Liver (tissue), 9 donors: ENCODE measurements around the gene LRRC70. TPM values are rescaled to one million over a fixed set of nuclear protein-coding genes. Genes with fewer than 3 reads are reported as not detected.

Experiments used
- DNase-seq: peaks from one replicate; pipeline ENCODE4 v3.0.0-alpha.2; 2017; ENCODE audit warnings: low spot score
- H3K27ac ChIP-seq, 2 donors: one replicate each; pipeline ENCODE4 v1.7.0; 2013; ENCODE audit warnings: inconsistent platforms in 2 of 2, low read length in 2 of 2, control low read depth in 1 of 2, low read depth in 1 of 2, mild to moderate bottlenecking in 1 of 2
- H3K27me3 ChIP-seq, 4 donors: one replicate each; pipeline versions ENCODE4 v1.6.1 to v1.7.0; 2013; ENCODE audit warnings: low read length in 3 of 4, inconsistent platforms in 1 of 4, mild to moderate bottlenecking in 1 of 4, moderate library complexity in 1 of 4; ENCODE audit not compliant: control insufficient read depth in 4 of 4, insufficient read depth in 4 of 4
- H3K36me3 ChIP-seq, 4 donors: one replicate each; pipeline versions ENCODE4 v1.6.1 to v1.7.0; 2013; ENCODE audit warnings: low read length in 3 of 4, mild to moderate bottlenecking in 3 of 4, low read depth in 1 of 4, moderate library complexity in 1 of 4; ENCODE audit not compliant: control insufficient read depth in 4 of 4, insufficient read depth in 3 of 4
- H3K4me1 ChIP-seq, 4 donors: one replicate each; pipeline versions ENCODE4 v1.6.1 to v1.7.0; 2013; ENCODE audit warnings: low read length in 3 of 4, mild to moderate bottlenecking in 3 of 4, moderate library complexity in 1 of 4; ENCODE audit not compliant: control insufficient read depth in 4 of 4, insufficient read depth in 4 of 4
- H3K4me3 ChIP-seq, 3 donors: one replicate each; pipeline versions ENCODE4 v1.6.1 to v1.7.0; 2013; ENCODE audit warnings: low read length in 3 of 3, control low read depth in 1 of 3, low read depth in 1 of 3, mild to moderate bottlenecking in 1 of 3
- H3K9ac ChIP-seq, 2 donors: one replicate each; pipeline ENCODE4 v1.7.0; 2013; ENCODE audit warnings: low read length in 2 of 2, mild to moderate bottlenecking in 2 of 2, moderate library complexity in 2 of 2, control low read depth in 1 of 2, low read depth in 1 of 2
- H3K9me3 ChIP-seq, 4 donors: one replicate each; pipeline versions ENCODE4 v1.6.1 to v1.7.0; 2013; ENCODE audit warnings: low read length in 3 of 4; ENCODE audit not compliant: control insufficient read depth in 4 of 4
- EGR1 ChIP-seq, 2 donors: IDR thresholded peaks; 2 replicates each; pipeline ENCODE4 v1.6.1; 2016 to 2018; ENCODE audit warnings: antibody characterized with exemption in 2 of 2, low read depth in 2 of 2
- FOXA1 ChIP-seq: IDR thresholded peaks from 2 replicates; pipeline ENCODE4 v1.6.1; 2016; ENCODE audit warnings: antibody characterized with exemption
- FOXA2 ChIP-seq: IDR thresholded peaks from 2 replicates; pipeline ENCODE4 v1.6.1; 2016; ENCODE audit warnings: antibody characterized with exemption
- GABPA ChIP-seq, 2 donors: IDR thresholded peaks in 1 of 2; conservative IDR thresholded peaks in 1 of 2; 2 replicates each; pipeline ENCODE4 v1.6.1; 2016; ENCODE audit warnings: antibody characterized with exemption in 2 of 2, mild to moderate bottlenecking in 1 of 2, moderate library complexity in 1 of 2
- HNF4A ChIP-seq, 2 donors: conservative IDR thresholded peaks; 2 replicates each; pipeline ENCODE4 v1.6.1; 2016; ENCODE audit warnings: antibody characterized with exemption in 2 of 2, mild to moderate bottlenecking in 2 of 2
- HNF4G ChIP-seq: IDR thresholded peaks from 2 replicates; pipeline ENCODE4 v1.6.1; 2016; ENCODE audit warnings: antibody characterized with exemption
- JUND ChIP-seq, 2 donors: IDR thresholded peaks; 2 replicates each; pipeline ENCODE4 v1.6.1; 2016; ENCODE audit warnings: antibody characterized with exemption in 2 of 2
- NR2F2 ChIP-seq: IDR thresholded peaks from 2 replicates; pipeline ENCODE4 v1.6.1; 2016; ENCODE audit warnings: antibody characterized with exemption
- RAD21 ChIP-seq, 2 donors: IDR thresholded peaks; 2 replicates each; pipeline ENCODE4 v1.6.1; 2016; ENCODE audit warnings: antibody characterized with exemption in 2 of 2, mild to moderate bottlenecking in 2 of 2
- RXRA ChIP-seq, 2 donors: IDR thresholded peaks; 2 replicates each; pipeline ENCODE4 v1.6.1; 2017 to 2018; ENCODE audit warnings: antibody characterized with exemption in 2 of 2, mild to moderate bottlenecking in 1 of 2
- SP1 ChIP-seq: IDR thresholded peaks from 2 replicates; pipeline ENCODE4 v1.6.1; 2018; ENCODE audit warnings: antibody characterized with exemption, mild to moderate bottlenecking
- TAF1 ChIP-seq: conservative IDR thresholded peaks from 2 replicates; pipeline ENCODE4 v1.6.1; 2016; ENCODE audit warnings: antibody characterized with exemption, mild to moderate bottlenecking
- WGBS: extraction: QIAGEN DNeasy Blood & Tissue Kit; methylation state at CpG from one replicate; pipeline ENCODE4 v1.1.7; 2013; 5-methylcytosine and 5-hydroxymethylcytosine counted together
- polyA plus RNA-seq, 2 donors: library from polyadenylated mRNA; stranded (reverse) in 1 of 2; unstranded in 1 of 2; fragments of 200-250 nt in 1 of 2; fragments of >200 nt in 1 of 2; fragmentation: Nextera tagmentation in 1 of 2; extraction: Ambion mirVana in 1 of 2; gene quantifications; one replicate each; pipeline versions ENCODE4 v1.2.1 to v1.2.3, GENCODE V29; 2013 to 2015
- total RNA-seq, 2 donors: library from RNA; depleted of rRNA; stranded (reverse); fragments of >200 nt; gene quantifications; one replicate each; pipeline ENCODE4 v1.2.3, GENCODE V29; 2014
- TF ChIP-seq, protein P1 (sequence below): IDR thresholded peaks from 2 replicates; pipeline ENCODE4 v1.6.1; 2016; ENCODE audit warnings: antibody characterized with exemption
- TF ChIP-seq, protein P2 (sequence below): IDR thresholded peaks from 2 replicates; pipeline ENCODE4 v1.6.1; 2016; ENCODE audit warnings: antibody characterized with exemption, mild to moderate bottlenecking
- TF ChIP-seq, protein P3 (sequence below): IDR thresholded peaks from 2 replicates; pipeline ENCODE4 v1.6.1; 2016; ENCODE audit warnings: antibody characterized with exemption
- TF ChIP-seq, protein P4 (sequence below): fragments of 150-350 bp; IDR thresholded peaks from 2 replicates; pipeline ENCODE4 v1.5.1; 2017; ENCODE audit warnings: improper control_type of control experiment, low read depth, low read length; ENCODE audit not compliant: missing input control
- donor health status: healthy.
- donor health status: healthy.
- donor health status: healthy.
- donor health status: healthy.
- donor health status: healthy.

LRRC70 gene
- total and polyA plus RNA-seq, 4 donors: 0.66 to 2.8 (median 1.7) TPM

DNA sequence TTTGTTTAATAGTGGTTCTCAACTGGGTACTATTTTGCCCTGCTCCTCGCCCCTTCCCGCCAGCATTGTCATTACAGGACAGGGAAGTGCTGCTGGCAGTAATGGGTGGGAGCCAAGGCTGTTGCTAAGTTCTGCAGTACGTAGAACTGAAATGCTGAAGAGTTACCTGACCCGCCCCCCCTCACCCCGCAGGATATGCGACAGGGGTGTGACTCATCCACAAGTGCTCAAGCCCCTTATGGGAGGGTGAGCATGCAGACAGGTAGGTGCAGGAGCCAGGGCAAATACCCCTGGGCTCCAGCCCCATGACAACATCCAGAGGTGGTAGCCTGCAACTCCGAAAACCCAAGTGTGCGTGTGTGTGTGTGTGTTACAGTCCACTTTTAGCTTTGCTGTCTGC lies 35.7 kb downstream of the LRRC70 start:
- DNase-seq: no peak
- 97% methylated on average over 8 of the region's 8 CpGs for WGBS
- Histone ChIP-seq H3K27ac (no peak overlapping the region), H3K4me1 (no peaks in the 10 kb centered on the region), H3K36me3 (no peaks in the 10 kb centered on the region), H3K27me3 (no peaks in the 10 kb centered on the region), H3K4me3 (no peak overlapping the region), H3K9ac (no peak overlapping the region), H3K9me3 (no peaks in the 10 kb centered on the region)
- TF ChIP-seq, protein P1, sequence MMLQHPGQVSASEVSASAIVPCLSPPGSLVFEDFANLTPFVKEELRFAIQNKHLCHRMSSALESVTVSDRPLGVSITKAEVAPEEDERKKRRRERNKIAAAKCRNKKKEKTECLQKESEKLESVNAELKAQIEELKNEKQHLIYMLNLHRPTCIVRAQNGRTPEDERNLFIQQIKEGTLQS: no peak
- no peak for TF ChIP-seq HNF4G
- TF ChIP-seq, protein P2, sequence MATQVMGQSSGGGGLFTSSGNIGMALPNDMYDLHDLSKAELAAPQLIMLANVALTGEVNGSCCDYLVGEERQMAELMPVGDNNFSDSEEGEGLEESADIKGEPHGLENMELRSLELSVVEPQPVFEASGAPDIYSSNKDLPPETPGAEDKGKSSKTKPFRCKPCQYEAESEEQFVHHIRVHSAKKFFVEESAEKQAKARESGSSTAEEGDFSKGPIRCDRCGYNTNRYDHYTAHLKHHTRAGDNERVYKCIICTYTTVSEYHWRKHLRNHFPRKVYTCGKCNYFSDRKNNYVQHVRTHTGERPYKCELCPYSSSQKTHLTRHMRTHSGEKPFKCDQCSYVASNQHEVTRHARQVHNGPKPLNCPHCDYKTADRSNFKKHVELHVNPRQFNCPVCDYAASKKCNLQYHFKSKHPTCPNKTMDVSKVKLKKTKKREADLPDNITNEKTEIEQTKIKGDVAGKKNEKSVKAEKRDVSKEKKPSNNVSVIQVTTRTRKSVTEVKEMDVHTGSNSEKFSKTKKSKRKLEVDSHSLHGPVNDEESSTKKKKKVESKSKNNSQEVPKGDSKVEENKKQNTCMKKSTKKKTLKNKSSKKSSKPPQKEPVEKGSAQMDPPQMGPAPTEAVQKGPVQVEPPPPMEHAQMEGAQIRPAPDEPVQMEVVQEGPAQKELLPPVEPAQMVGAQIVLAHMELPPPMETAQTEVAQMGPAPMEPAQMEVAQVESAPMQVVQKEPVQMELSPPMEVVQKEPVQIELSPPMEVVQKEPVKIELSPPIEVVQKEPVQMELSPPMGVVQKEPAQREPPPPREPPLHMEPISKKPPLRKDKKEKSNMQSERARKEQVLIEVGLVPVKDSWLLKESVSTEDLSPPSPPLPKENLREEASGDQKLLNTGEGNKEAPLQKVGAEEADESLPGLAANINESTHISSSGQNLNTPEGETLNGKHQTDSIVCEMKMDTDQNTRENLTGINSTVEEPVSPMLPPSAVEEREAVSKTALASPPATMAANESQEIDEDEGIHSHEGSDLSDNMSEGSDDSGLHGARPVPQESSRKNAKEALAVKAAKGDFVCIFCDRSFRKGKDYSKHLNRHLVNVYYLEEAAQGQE: no peak
- TF ChIP-seq EGR1 (IDR thresholded peaks at IDR 0.05; ENCODE audit: low read depth in 2 of 2): no peak
- TF ChIP-seq TAF1: no peak
- TF ChIP-seq FOXA1: no peak
- TF ChIP-seq, protein P3, sequence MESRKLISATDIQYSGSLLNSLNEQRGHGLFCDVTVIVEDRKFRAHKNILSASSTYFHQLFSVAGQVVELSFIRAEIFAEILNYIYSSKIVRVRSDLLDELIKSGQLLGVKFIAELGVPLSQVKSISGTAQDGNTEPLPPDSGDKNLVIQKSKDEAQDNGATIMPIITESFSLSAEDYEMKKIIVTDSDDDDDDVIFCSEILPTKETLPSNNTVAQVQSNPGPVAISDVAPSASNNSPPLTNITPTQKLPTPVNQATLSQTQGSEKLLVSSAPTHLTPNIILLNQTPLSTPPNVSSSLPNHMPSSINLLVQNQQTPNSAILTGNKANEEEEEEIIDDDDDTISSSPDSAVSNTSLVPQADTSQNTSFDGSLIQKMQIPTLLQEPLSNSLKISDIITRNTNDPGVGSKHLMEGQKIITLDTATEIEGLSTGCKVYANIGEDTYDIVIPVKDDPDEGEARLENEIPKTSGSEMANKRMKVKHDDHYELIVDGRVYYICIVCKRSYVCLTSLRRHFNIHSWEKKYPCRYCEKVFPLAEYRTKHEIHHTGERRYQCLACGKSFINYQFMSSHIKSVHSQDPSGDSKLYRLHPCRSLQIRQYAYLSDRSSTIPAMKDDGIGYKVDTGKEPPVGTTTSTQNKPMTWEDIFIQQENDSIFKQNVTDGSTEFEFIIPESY: no peak
- TF ChIP-seq GABPA (IDR thresholded peaks at IDR 0.05 in 1 of 2, conservative IDR thresholded peaks at IDR 0.05 in 1 of 2): no peak
- no peak for TF ChIP-seq SP1
- TF ChIP-seq RAD21 (IDR thresholded peaks at IDR 0.05): no peak
- no peak for TF ChIP-seq JUND (IDR thresholded peaks at IDR 0.05)
- TF ChIP-seq HNF4A (conservative IDR thresholded peaks at IDR 0.05): no peak
- no peak for TF ChIP-seq RXRA (IDR thresholded peaks at IDR 0.05)
- TF ChIP-seq NR2F2: no peak

DNA sequence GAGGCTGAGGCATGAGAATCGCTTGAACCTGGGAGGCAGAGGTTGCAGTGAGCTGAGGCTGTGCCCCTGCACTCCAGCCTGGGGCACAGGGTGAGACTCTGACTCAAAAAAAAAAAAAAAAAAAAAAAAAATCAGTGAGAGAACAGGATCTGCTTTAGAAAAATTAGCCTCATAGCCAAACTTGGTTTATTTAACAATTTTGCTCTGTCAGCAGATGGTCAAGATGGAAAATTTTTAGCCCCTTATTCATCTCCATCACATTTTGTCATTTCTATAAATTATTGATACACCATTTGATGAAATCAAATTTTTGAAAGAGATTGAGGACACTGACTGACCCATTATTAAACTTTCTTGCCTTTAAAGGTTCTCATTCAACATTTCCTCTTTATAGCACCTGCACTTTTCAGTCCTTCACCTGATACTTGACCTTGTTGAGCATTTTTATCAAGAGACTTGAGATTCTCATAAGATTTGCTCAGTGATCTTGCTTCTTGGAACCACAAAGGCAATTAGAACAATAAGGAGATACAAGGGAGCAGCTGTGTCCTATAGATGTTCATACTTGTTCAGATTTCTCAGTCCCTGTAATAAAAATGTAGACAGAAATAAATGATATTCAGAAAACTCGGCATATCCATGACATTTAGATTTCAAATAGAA lies 38.1 kb downstream of the LRRC70 start:
- no peak overlapping the region for H3K9ac ChIP-seq
- no peaks in the 10 kb centered on the region for H3K36me3 ChIP-seq
- H3K27me3 ChIP-seq: no peaks in the 10 kb centered on the region
- H3K9me3 ChIP-seq: no peaks in the 10 kb centered on the region
- H3K4me1 ChIP-seq: no peaks in the 10 kb centered on the region
- H3K4me3 ChIP-seq: no peak overlapping the region
- WGBS: 98% methylated on average over 2 of the region's 2 CpGs
- H3K27ac ChIP-seq: no peak overlapping the region
- DNase-seq: no peak
- TF ChIP-seq, protein P2: no peak
- TF ChIP-seq JUND (IDR thresholded peaks at IDR 0.05) (no peak), RAD21 (IDR thresholded peaks at IDR 0.05) (no peak), RXRA (IDR thresholded peaks at IDR 0.05) (no peak), TAF1 (no peak), FOXA1 (no peak), NR2F2 (no peak), EGR1 (IDR thresholded peaks at IDR 0.05; ENCODE audit: low read depth in 2 of 2) (no peak), SP1 (no peak), GABPA (IDR thresholded peaks at IDR 0.05 in 1 of 2, conservative IDR thresholded peaks at IDR 0.05 in 1 of 2) (no peak), FOXA2 (no peak), HNF4G (no peak)
- TF ChIP-seq, protein P3: no peak
- TF ChIP-seq, protein P4, sequence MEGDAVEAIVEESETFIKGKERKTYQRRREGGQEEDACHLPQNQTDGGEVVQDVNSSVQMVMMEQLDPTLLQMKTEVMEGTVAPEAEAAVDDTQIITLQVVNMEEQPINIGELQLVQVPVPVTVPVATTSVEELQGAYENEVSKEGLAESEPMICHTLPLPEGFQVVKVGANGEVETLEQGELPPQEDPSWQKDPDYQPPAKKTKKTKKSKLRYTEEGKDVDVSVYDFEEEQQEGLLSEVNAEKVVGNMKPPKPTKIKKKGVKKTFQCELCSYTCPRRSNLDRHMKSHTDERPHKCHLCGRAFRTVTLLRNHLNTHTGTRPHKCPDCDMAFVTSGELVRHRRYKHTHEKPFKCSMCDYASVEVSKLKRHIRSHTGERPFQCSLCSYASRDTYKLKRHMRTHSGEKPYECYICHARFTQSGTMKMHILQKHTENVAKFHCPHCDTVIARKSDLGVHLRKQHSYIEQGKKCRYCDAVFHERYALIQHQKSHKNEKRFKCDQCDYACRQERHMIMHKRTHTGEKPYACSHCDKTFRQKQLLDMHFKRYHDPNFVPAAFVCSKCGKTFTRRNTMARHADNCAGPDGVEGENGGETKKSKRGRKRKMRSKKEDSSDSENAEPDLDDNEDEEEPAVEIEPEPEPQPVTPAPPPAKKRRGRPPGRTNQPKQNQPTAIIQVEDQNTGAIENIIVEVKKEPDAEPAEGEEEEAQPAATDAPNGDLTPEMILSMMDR: no peak
- TF ChIP-seq, protein P1: no peak
